Psoas muscle (tissue), 8 donors: ENCODE results near the gene TMEM255B. TPM values are rescaled to one million over a fixed set of nuclear protein-coding genes. Genes with fewer than 3 reads are reported as not detected.

Source experiments
- ATAC-seq, 4 donors: fragments of 200-7000 bp; cut with Tn5 transposase; one replicate each; pipeline ENCODE4 v1.9.1; 2020; ENCODE audit warnings: moderate library complexity in 3 of 4, mild to moderate bottlenecking in 2 of 4
- DNase-seq, 2 donors: peaks; one replicate each; pipeline ENCODE4 v3.0.0-alpha.2; 2020
- H3K27ac ChIP-seq: fragments of 200-600 bp; one replicate; pipeline ENCODE4 v1.8.0; 2022
- H3K27me3 ChIP-seq, 3 donors: fragments of 200-600 bp in 1 of 3; one replicate each; pipeline versions ENCODE4 v1.6.1 to v1.8.0; 2013 to 2022; ENCODE audit warnings: low read length in 2 of 3, mild to moderate bottlenecking in 2 of 3, moderate library complexity in 1 of 3; ENCODE audit not compliant: insufficient read depth in 3 of 3
- H3K36me3 ChIP-seq, 2 donors: fragments of 200-600 bp in 1 of 2; one replicate each; pipeline versions ENCODE4 v1.6.1 to v1.8.0; 2013 to 2022; ENCODE audit warnings: low read depth in 1 of 2, mild to moderate bottlenecking in 1 of 2, moderate library complexity in 1 of 2; ENCODE audit not compliant: insufficient read depth in 1 of 2
- H3K4me1 ChIP-seq: fragments of 200-600 bp; one replicate; pipeline ENCODE4 v1.8.0; 2022
- H3K4me3 ChIP-seq: fragments of 200-600 bp; one replicate; pipeline ENCODE4 v1.8.0; 2022; ENCODE audit warnings: mild to moderate bottlenecking
- H3K9me3 ChIP-seq: fragments of 200-600 bp; one replicate; pipeline ENCODE4 v1.8.0; 2022
- CTCF ChIP-seq: fragments of 200-600 bp; IDR thresholded peaks from one replicate; pipeline ENCODE4 v1.8.0; 2022; ENCODE audit warnings: antibody characterized with exemption
- WGBS, 3 donors: extraction: QIAGEN DNeasy Blood & Tissue Kit; methylation state at CpG; one replicate each; pipeline versions ENCODE4 v1.1.6 to v1.1.7; 2013; 5-methylcytosine and 5-hydroxymethylcytosine counted together
- intact Hi-C, 2 donors: fragments of 100-400 bp; cut with DNase I; formaldehyde crosslinking; loops; one replicate each; pipeline versions ENCODE4 v1.11.0 to v1.14.2; 2022
- polyA plus RNA-seq, 3 donors: library from polyadenylated mRNA; stranded (reverse); fragments of 200-250 nt; gene quantifications; one replicate each; pipeline ENCODE4 v1.2.3, GENCODE V29; 2013
- total RNA-seq, 4 donors: library from RNA; stranded (reverse); fragmentation: NEBNext Ultra II Directional in 2 of 4; extraction: Animal tissue kit (Norgen Biotek cat#: 25700) in 2 of 4; gene quantifications; one replicate each; pipeline versions ENCODE4 v1.2.1 to v1.2.4, GENCODE V29; 2021 to 2023
- donor health status: healthy with polysubstance abuse.
- donor health status: DM: no; HTN: no; CAD: no; lungs with moderate emphysema.
- donor health status: Bipolar disorder and iron deficiency.
- donor health status: healthy.
- donor health status: DM: yes; HTN: yes; CAD: no.
- donor health status: DM: no; HTN: no; CAD: no.
- donor health status: DM: no; HTN: no; CAD: no.
- donor health status: DM: yes; HTN: yes; CAD: no.

The TMEM255B gene
- total and polyA plus RNA-seq, 7 donors: 0.45 to 5.1 (median 2.1) TPM

- H3K36me3 ChIP-seq: peaks cover 0 to 40% of the 10 kb centered on the region in 2 donors
- intact Hi-C loops: no loop called here
- H3K27me3 ChIP-seq: no peaks in the 10 kb centered on the region
- 91 to 94% (median 92%) methylated on average over 8 of the region's 8 CpGs for WGBS, 3 donors
- peaks cover 58% of the 10 kb centered on the region for H3K4me1 ChIP-seq
- ATAC-seq: no peak
- no peak overlapping the region for H3K4me3 ChIP-seq
- H3K27ac ChIP-seq: no peak overlapping the region
- no peak for DNase-seq
- H3K9me3 ChIP-seq: no peaks in the 10 kb centered on the region
- TF ChIP-seq CTCF: no peak
These were observed 91.1 kb downstream of the TMEM255B start for GRCh38 chr13:113849981-113850721.

DNA sequence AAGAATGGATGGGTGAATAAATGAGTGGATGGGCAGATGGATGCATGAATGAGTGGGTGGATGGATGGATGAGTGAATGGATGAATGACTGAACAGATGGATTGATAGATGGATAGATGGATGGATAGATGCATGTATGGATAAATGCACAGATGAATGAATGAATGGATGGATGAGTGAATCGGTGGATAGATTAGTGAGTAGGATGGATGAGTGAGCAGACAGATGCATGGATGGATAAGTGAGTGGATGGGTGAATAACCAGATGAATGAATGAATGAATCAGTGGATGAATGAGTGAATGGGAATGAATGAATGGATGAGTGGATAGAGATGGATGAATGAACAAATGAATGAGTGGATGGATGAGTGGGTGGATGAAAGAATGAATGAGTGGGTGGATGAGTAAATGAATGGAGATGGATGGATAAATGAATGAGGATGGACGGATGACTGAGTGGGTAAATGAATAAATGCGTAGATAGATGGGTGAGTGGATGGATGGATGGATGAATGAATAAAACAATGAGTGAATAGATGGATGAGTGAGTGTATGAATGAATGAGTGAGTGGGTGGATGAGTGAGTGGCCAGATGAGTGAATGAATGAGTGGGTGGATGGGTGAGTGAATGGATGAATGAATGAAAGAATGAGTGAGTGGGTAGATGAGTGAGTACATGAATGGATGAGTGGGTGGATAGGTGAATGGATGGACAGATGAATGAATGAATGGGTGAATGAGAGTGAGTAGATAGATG is 91.9 kb downstream of the TMEM255B start:
- intact Hi-C loops: no loop called here
- no peak for DNase-seq
- ATAC-seq: no peak
- TF ChIP-seq CTCF: no peak
- peaks cover 58% of the 10 kb centered on the region for H3K4me1 ChIP-seq
- 98 to 100% (median 98%) methylated on average over 3 of the region's 3 CpGs for WGBS, 3 donors
- no peaks in the 10 kb centered on the region for H3K9me3 ChIP-seq
- H3K4me3 ChIP-seq: no peak overlapping the region
- no peak overlapping the region for H3K27ac ChIP-seq
- peaks cover 0 to 32% of the 10 kb centered on the region in 2 donors for H3K36me3 ChIP-seq
- no peaks in the 10 kb centered on the region for H3K27me3 ChIP-seq

DNA sequence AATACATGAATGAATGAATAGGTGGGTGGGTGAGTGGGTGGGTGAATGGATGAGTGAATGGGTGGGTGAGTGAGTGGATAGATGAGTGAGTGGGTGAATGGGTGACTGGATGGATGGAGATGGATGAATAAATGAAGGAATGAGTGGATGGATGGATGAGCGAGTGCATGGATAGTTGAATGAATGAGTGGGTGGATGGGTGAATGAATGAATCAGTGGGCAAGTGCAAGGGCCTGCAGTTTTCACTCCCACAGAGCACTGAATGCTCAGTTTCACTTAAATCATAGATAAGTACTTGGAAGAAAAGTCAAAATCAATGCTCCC is 92.4 kb downstream of the TMEM255B start:
- Histone ChIP-seq H3K36me3 (peaks cover 0 to 27% of the 10 kb centered on the region in 2 donors), H3K4me1 (peaks cover 60% of the 10 kb centered on the region), H3K4me3 (no peak overlapping the region), H3K27ac (no peak overlapping the region), H3K27me3 (no peaks in the 10 kb centered on the region), H3K9me3 (no peaks in the 10 kb centered on the region)
- ATAC-seq: no peak
- WGBS, 3 donors: 91 to 100% (median 100%) methylated on average over 1 of the region's 1 CpG
- DNase-seq: no peak
- TF ChIP-seq CTCF: no peak
- intact Hi-C loops: no loop called here

DNA sequence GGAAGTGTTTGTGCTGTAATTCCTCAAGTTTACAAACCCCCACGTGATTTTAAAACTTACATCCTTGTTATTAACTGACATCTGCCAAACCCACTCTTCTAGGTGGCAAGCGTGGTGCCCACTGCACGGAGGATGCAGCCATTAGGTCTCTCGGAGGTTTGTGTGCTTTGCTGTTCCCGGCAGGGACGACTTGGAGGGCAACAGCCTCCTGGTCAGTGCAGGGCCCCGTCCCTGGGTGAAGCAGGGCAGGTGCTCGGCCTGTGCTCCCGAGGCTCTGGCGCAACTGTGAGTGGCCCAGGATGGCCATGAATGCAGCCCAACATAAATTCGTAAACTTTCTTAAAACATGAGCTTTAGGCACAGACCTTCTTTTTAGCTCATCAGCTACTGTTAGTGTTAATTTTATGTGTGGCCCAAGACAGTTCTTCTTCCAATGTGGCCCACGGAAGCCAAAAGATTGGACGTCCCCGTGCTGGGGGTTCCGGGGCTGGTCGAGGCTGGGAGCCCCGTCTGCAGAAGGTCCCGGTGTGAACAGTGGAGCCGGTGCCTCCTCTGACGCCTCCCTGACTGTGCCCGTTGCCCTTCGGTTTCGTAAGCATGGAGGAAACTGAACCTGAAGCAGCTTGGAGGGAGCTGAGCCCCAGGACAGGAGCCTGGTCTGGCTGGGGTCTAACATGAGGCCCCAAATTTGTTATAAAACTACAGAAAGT is 93.0 kb downstream of the TMEM255B start:
- TF ChIP-seq CTCF: no peak
- Histone ChIP-seq H3K27me3 (no peaks in the 10 kb centered on the region), H3K27ac (no peak overlapping the region), H3K9me3 (no peaks in the 10 kb centered on the region), H3K4me1 (peaks cover 66% of the 10 kb centered on the region), H3K36me3 (peaks cover 0 to 21% of the 10 kb centered on the region in 2 donors), H3K4me3 (no peak overlapping the region)
- WGBS, 3 donors: 88 to 94% (median 90%) methylated on average over 23 of the region's 23 CpGs
- ATAC-seq (no peak), DNase-seq (no peak)
- intact Hi-C loops: no loop called here
